K562 (cell line): ENCODE measurements around the gene QPCT. TPM values are rescaled to one million over a fixed set of nuclear protein-coding genes. Genes with fewer than 3 reads are reported as not detected.

Source experiments
- ATAC-seq: fragments of 200-7000 bp; cut with Tn5 transposase; 3 replicates; pipeline ENCODE4 v1.9.1; 2020; ENCODE audit warnings: moderate library complexity
- BruUV-seq: library from RNA; stranded (reverse); fragments of 400-500 nt; replicated peaks from 2 replicates; lab custom pipeline; 2021; lab: Mats Ljungman, UMichigan
- CTCF ChIA-PET: fragments of 300-600 bp; formaldehyde crosslinking; extraction: SDS; loops from one replicate; lab custom pipeline; 2021; ENCODE audit warnings: low intra/inter-chr PET ratio; lab: Yijun Ruan, JAX
- POLR2A ChIA-PET: fragments of 300-600, 350-650 bp; sonication (Branson Sonifier 250); formaldehyde crosslinking; extraction: SDS; loops from one replicate; lab custom pipeline; 2021; ENCODE audit warnings: antibody characterized with exemption, inconsistent platforms; lab: Yijun Ruan, JAX
- DNase-seq, 4 experiments: peaks; one replicate each; pipeline versions ENCODE4 v3.0.0 to v3.0.0-alpha.2; 2011 to 2018; ENCODE audit warnings: low spot score in 3 of 4, mixed read lengths in 3 of 4; ENCODE audit errors: extremely low read depth in 1 of 4
- FAIRE-seq: peaks from 2 replicates; lab custom pipeline; 2011; peaks lifted over from hg19 to GRCh38; lab: Jason Lieb, UNC
- H2AFZ ChIP-seq: 2 replicates; pipeline ENCODE4 v1.6.0; 2011; ENCODE audit warnings: low read depth, low read length, control low read depth, inconsistent platforms
- H3K27ac ChIP-seq: fragments of 200-600 bp; 3 replicates; pipeline ENCODE4 v1.8.0; 2011; ENCODE audit warnings: low read depth, mild to moderate bottlenecking, control low read depth, inconsistent platforms, low read length, moderate library complexity, mixed read lengths; ENCODE audit errors: extremely low read depth
- H3K27me3 ChIP-seq, 2 experiments: fragments of 300-600 bp in 1 of 2; 2 replicates in 1 of 2; 3 replicates in 1 of 2; pipeline versions ENCODE4 v1.6.0 to v1.8.0; 2011; ENCODE audit warnings: inconsistent platforms in 2 of 2, low read length in 2 of 2, mild to moderate bottlenecking in 1 of 2, mixed read lengths in 1 of 2, moderate library complexity in 1 of 2; ENCODE audit not compliant: control insufficient read depth in 2 of 2, insufficient read depth in 2 of 2
- H3K36me3 ChIP-seq: fragments of 300-600 bp; 3 replicates; pipeline ENCODE4 v1.8.0; 2011; ENCODE audit warnings: mild to moderate bottlenecking, low read length, inconsistent platforms; ENCODE audit not compliant: control insufficient read depth, insufficient read depth
- H3K4me1 ChIP-seq, 2 experiments: fragments of 200-600 bp in 1 of 2; replicated peaks in 1 of 2; 2 replicates in 1 of 2; 3 replicates in 1 of 2; pipeline versions ENCODE4 v1.5.1 to v1.8.0; 2011; ENCODE audit warnings: inconsistent platforms in 2 of 2, low read length in 2 of 2, mild to moderate bottlenecking in 1 of 2, mixed read lengths in 1 of 2, moderate library complexity in 1 of 2; ENCODE audit not compliant: control insufficient read depth in 2 of 2, insufficient read depth in 2 of 2
- H3K4me2 ChIP-seq: 2 replicates; pipeline ENCODE4 v1.6.1; 2011; ENCODE audit warnings: low read length, control low read depth, inconsistent platforms, mixed read lengths; ENCODE audit not compliant: insufficient read depth
- H3K4me3 ChIP-seq: fragments of 200-600 bp; sonication (generic), shearing (Covaris generic); 2 replicates; pipeline ENCODE4 v1.5.1; 2016; ENCODE audit warnings: control low read depth, inconsistent platforms
- H3K79me2 ChIP-seq: fragments of 200-600 bp; 3 replicates; pipeline ENCODE4 v1.8.0; 2011; ENCODE audit warnings: low read length, inconsistent platforms; ENCODE audit not compliant: control insufficient read depth, insufficient read depth
- H3K9ac ChIP-seq, 2 experiments: 2 replicates each; pipeline versions ENCODE4 v1.6.0 to v1.6.1; 2011; ENCODE audit warnings: low read depth in 2 of 2, low read length in 2 of 2, control low read depth in 1 of 2, inconsistent platforms in 1 of 2, mild to moderate bottlenecking in 1 of 2, mixed read lengths in 1 of 2; ENCODE audit not compliant: insufficient read depth in 1 of 2
- H3K9me1 ChIP-seq: one replicate; pipeline ENCODE4 v1.6.0; 2011; ENCODE audit warnings: inconsistent platforms, mild to moderate bottlenecking, low read length, moderate library complexity; ENCODE audit not compliant: control insufficient read depth, insufficient read depth
- H3K9me3 ChIP-seq: replicated peaks from 2 replicates; pipeline ENCODE4 v1.5.1; 2011; ENCODE audit warnings: low read depth, low read length, inconsistent platforms; ENCODE audit not compliant: control insufficient read depth, insufficient read depth
- H4K20me1 ChIP-seq: replicated peaks from 2 replicates; pipeline ENCODE4 v1.6.1; 2011; ENCODE audit warnings: low read length, inconsistent platforms, mixed read lengths; ENCODE audit not compliant: control insufficient read depth, insufficient read depth
- ARID1B ChIP-seq: fragments of 450-650 bp; IDR thresholded peaks from 2 replicates; pipeline ENCODE4 v1.6.1; 2016; ENCODE audit warnings: antibody characterized with exemption, mild to moderate bottlenecking, inconsistent platforms
- C11orf30 ChIP-seq: fragments of 450-650 bp; IDR thresholded peaks from 2 replicates; pipeline ENCODE4 v1.6.1; 2016; ENCODE audit warnings: low read depth, mild to moderate bottlenecking
- GTF2B ChIP-seq: IDR thresholded peaks from 2 replicates; pipeline ENCODE4 v1.6.1; 2011; ENCODE audit not compliant: insufficient read length; ENCODE audit errors: extremely low read depth
- JUND ChIP-seq, 2 experiments: IDR thresholded peaks; 2 replicates in 1 of 2; 3 replicates in 1 of 2; pipeline ENCODE4 v1.6.1; 2011; ENCODE audit warnings: borderline replicate concordance in 2 of 2, low read depth in 2 of 2, low read length in 2 of 2, improper control_type of control experiment in 1 of 2, missing biosample characterization in 1 of 2, missing genetic modification characterization in 1 of 2, missing genetic modification reagents in 1 of 2
- KDM5B ChIP-seq: fragments of 200-600 bp; sonication (generic); IDR thresholded peaks from 2 replicates; pipeline ENCODE4 v1.6.1; 2012; ENCODE audit warnings: low read depth, mild to moderate bottlenecking, moderate library complexity, low read length, control low read depth, inconsistent platforms; ENCODE audit not compliant: insufficient replicate concordance
- NFE2L1 ChIP-seq: fragments of 450-650 bp; IDR thresholded peaks from 2 replicates; pipeline ENCODE4 v1.6.1; 2016; ENCODE audit warnings: missing genetic modification characterization, low read depth, mild to moderate bottlenecking, missing compliant biosample characterization, moderate library complexity, borderline replicate concordance
- POLR2B ChIP-seq: fragments of 450-650 bp; IDR thresholded peaks from 2 replicates; pipeline ENCODE4 v1.6.1; 2018; ENCODE audit warnings: low read depth; ENCODE audit not compliant: partially characterized antibody
- ZC3H11A ChIP-seq: IDR thresholded peaks from 2 replicates; pipeline ENCODE4 v1.6.1; 2012; ENCODE audit warnings: low read depth, low read length, improper control_type of control experiment
- ZKSCAN1 ChIP-seq: fragments of 150-350 bp; IDR thresholded peaks from 2 replicates; pipeline ENCODE4 v1.6.1; 2016; ENCODE audit warnings: low read depth, low read length
- WGBS: fragments of 100-300 bp; shearing (Covaris generic); methylation state at CpG from one replicate; pipeline ENCODE4 v1.1.6; 2016; ENCODE audit warnings: low coverage, mixed read lengths; ENCODE audit not compliant: insufficient coverage; ENCODE audit errors: missing lambda C conversion rate; 5-methylcytosine and 5-hydroxymethylcytosine counted together
- in situ Hi-C: fragments of 300-500 bp; cut with MboI; formaldehyde crosslinking; loops from 4 replicates; pipeline ENCODE4 v1.15.0; 2018; ENCODE audit warnings: inconsistent platforms, mixed read lengths
- intact Hi-C: fragments of 100-400 bp; cut with micrococcal nuclease; formaldehyde crosslinking; loops from 2 replicates; pipeline ENCODE4 v1.14.2; 2022
- polyA plus RNA-seq, 8 experiments: library from polyadenylated mRNA; depleted of rRNA in 4 of 8; stranded (reverse) in 5 of 8; unstranded in 3 of 8; fragments of >200 nt; fragmentation: Nextera tagmentation in 2 of 8; fragmentation: Illumina TruSeq in 1 of 8; extraction: Ambion mirVana in 2 of 8; extraction: Trizol in 1 of 8; gene quantifications; 2 replicates each; pipeline versions ENCODE4 v1.2.1 to v1.2.3, GENCODE V29; 2011 to 2014; ENCODE audit warnings: inconsistent platforms in 1 of 8, missing spikeins in 1 of 8
- total RNA-seq, 7 experiments: library from RNA; depleted of rRNA in 6 of 7; stranded (reverse); fragments of >200 nt in 6 of 7; fragmentation: Illumina TruSeq in 2 of 7; extraction: Trizol in 2 of 7; gene quantifications; 2 replicates each; pipeline versions ENCODE4 v1.2.1 to v1.2.3, GENCODE V29; 2011 to 2021; ENCODE audit warnings: low replicate concordance in 1 of 7
- TF ChIP-seq, protein P1 (sequence below): sonication (generic); formaldehyde crosslinking; IDR thresholded peaks from 2 replicates; pipeline ENCODE4 v1.8.1; 2023; ENCODE audit warnings: mild to moderate bottlenecking, missing genetic modification reagents
- TF ChIP-seq, protein P2 (sequence below): fragments of 250-450 bp; sonication (Bioruptor Pico); IDR thresholded peaks from 2 replicates; pipeline ENCODE4 v1.5.0; 2021; ENCODE audit warnings: mild to moderate bottlenecking, moderate library complexity

QPCT gene
- total and polyA plus RNA-seq, 9 of the 15 experiments (the other 6 are each of a cell fraction or from before 2014, with no cell fraction given) = 0.07 TPM; not detected in 8

DNA sequence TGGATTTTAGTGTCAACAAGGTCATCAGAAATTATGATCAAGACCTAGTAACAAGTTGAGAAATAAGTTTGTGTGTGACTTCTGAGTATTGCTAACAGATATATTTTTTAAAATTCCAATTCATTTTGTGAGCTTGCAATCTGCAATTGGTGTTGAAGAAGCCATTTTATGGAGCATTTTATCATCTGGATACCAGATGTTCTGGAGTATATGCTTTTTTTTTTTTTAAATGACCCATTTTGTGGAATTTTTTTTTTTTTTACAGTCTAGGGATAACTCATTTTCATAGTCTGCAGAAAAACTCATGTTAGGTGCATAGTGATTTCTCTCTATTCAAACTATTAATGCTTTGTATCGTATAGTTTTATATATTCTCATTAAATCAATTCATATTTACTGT, 12.6 kb downstream of the QPCT start:
- intact Hi-C loops = no loop called here
- BruUV-seq = no TSS peak
- no peaks in the 10 kb centered on the region for H3K9me1 ChIP-seq
- in situ Hi-C loops = no loop called here
- no peak overlapping the region for H3K9ac ChIP-seq
- H3K9me3 ChIP-seq = no peaks in the 10 kb centered on the region
- no peaks in the 10 kb centered on the region for H4K20me1 ChIP-seq
- TF ChIP-seq C11orf30 = no peak
- no peak for TF ChIP-seq ZKSCAN1
- TF ChIP-seq KDM5B = no peak
- no peak for TF ChIP-seq ZC3H11A
- no peak for TF ChIP-seq ARID1B
- H3K79me2 ChIP-seq = no peaks in the 10 kb centered on the region
- H3K4me3 ChIP-seq = no peak overlapping the region
- no peak overlapping the region for H2AFZ ChIP-seq
- H3K36me3 ChIP-seq = no peaks in the 10 kb centered on the region
- CTCF ChIA-PET = no interaction called here
- no peak overlapping the region for H3K27ac ChIP-seq
- DNase-seq = no peak
- ATAC-seq = no peak
- POLR2A ChIA-PET = no interaction called here
- 9% methylated on average over 1 of the region's 1 CpG for WGBS
- H3K4me2 ChIP-seq = no peak overlapping the region
- no peak for FAIRE-seq
- H3K27me3 ChIP-seq = peaks cover 21 to 35% of the 10 kb centered on the region in 2 experiments
- no peaks in the 10 kb centered on the region for H3K4me1 ChIP-seq

- in situ Hi-C loops (no loop called here), intact Hi-C loops (no loop called here)
- WGBS = 4% methylated on average over 4 of the region's 4 CpGs
- peaks cover 21 to 35% of the 10 kb centered on the region in 2 experiments for H3K27me3 ChIP-seq
- H3K9ac ChIP-seq = no peak overlapping the region
- no peaks in the 10 kb centered on the region for H3K4me1 ChIP-seq
- no peaks in the 10 kb centered on the region for H3K79me2 ChIP-seq
- POLR2A ChIA-PET = no interaction called here
- no peak for FAIRE-seq
- no peak overlapping the region for H3K4me3 ChIP-seq
- BruUV-seq = no TSS peak
- no peaks in the 10 kb centered on the region for H3K36me3 ChIP-seq
- no peaks in the 10 kb centered on the region for H3K9me1 ChIP-seq
- H3K27ac ChIP-seq = no peak overlapping the region
- no peak for DNase-seq
- no peak overlapping the region for H2AFZ ChIP-seq
- CTCF ChIA-PET = no interaction called here
- no peak overlapping the region for H3K4me2 ChIP-seq
- no peak for ATAC-seq
- H3K9me3 ChIP-seq = no peaks in the 10 kb centered on the region
- no peaks in the 10 kb centered on the region for H4K20me1 ChIP-seq
- TF ChIP-seq, protein P1, sequence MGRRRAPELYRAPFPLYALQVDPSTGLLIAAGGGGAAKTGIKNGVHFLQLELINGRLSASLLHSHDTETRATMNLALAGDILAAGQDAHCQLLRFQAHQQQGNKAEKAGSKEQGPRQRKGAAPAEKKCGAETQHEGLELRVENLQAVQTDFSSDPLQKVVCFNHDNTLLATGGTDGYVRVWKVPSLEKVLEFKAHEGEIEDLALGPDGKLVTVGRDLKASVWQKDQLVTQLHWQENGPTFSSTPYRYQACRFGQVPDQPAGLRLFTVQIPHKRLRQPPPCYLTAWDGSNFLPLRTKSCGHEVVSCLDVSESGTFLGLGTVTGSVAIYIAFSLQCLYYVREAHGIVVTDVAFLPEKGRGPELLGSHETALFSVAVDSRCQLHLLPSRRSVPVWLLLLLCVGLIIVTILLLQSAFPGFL (CRISPR knock-in tag) = no peak
- TF ChIP-seq, protein P2, sequence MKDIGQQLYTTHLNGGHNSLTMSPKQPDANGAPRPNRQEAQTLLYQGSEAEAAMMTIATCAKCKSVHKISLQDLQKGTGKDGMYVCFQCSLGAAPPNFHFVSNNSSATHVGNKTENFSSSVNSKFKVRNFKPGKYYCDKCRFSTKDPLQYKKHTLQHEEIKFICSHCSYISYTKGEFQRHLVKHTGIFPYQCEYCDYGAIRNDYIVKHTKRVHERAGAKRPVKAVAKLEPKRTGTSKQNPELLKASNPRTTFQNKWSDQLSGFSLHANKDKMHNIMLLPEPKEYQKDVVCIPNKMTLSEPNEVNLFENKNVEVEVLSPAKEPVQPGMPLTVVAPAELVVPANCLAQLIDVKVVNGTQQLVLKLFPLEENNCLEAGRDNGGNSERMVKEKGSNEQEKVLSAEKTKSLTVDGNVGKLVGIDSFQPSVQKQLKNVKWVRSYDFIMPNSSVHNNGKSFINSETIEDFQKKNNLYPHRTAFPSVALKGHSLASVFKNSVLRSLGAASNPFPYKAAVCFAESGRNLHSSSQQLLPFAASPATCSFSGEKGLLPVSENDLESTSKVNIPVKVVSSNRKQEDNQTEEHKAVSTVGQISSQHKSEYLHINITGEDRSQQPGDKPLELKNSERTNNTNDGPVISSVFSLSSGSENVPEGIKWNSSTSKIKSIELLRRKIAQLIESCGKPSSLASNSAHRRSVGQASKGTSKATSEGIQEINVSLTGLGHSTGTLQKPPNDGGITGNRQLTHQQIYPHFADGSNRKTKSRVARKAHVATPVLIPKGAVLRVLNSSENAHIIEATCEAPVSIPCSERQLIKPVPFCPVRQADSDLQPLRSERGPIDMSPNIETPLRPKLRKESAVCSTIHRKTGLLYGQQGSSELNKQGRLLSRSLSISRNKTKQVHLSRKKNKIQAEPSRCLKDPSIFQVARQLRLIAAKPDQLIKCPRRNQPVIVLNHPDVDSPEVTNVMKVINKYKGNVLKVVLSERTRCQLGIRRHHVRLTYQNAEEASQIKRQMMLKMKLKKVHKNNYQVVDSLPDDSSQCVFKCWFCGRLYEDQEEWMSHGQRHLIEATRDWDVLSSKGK (CRISPR knock-in tag) = no peak
- no peak for TF ChIP-seq GTF2B
- no peak for TF ChIP-seq NFE2L1 (tag)
- TF ChIP-seq POLR2B = no peak
- TF ChIP-seq JUND (IDR thresholded peaks at IDR 0.05; ENCODE audit: borderline replicate concordance, low read depth, low read length) = no peak
- no peak for TF ChIP-seq JUND (tag; IDR thresholded peaks at IDR 0.05; ENCODE audit: borderline replicate concordance, low read depth, low read length)
Observed at GRCh38 chr2:37357530-37357929, 13.1 kb downstream of the QPCT start.
